Right lobe of liver (tissue), 6 donors: Measurements from ENCODE around the gene CST3. TPM values are rescaled to one million over a fixed set of nuclear protein-coding genes. Genes with fewer than 3 reads are reported as not detected.

ENCODE experiments used
- ATAC-seq, 4 donors: fragments of 200-7000 bp; cut with Tn5 transposase; one replicate each; pipeline ENCODE4 v1.9.1; 2020; ENCODE audit warnings: mild to moderate bottlenecking in 4 of 4, moderate library complexity in 4 of 4
- DNase-seq, 3 donors: peaks; one replicate each; pipeline ENCODE4 v3.0.0-alpha.2; 2020
- H3K27ac ChIP-seq, 3 donors: fragments of 200-600 bp; one replicate each; pipeline ENCODE4 v1.8.0; 2022
- H3K27me3 ChIP-seq, 2 donors: fragments of 200-600 bp; one replicate each; pipeline ENCODE4 v1.8.0; 2022
- H3K36me3 ChIP-seq, 4 donors: fragments of 200-600 bp; sonication (generic) in 1 of 4; one replicate each; pipeline versions ENCODE4 v1.5.1 to v1.8.0; 2017 to 2022; ENCODE audit warnings: control low read depth in 1 of 4
- H3K4me1 ChIP-seq, 4 donors: fragments of 200-600 bp; sonication (generic) in 1 of 4; one replicate each; pipeline versions ENCODE4 v1.5.1 to v1.8.0; 2017 to 2022; ENCODE audit warnings: control low read depth in 1 of 4
- H3K4me3 ChIP-seq, 3 donors: fragments of 200-600 bp; one replicate each; pipeline ENCODE4 v1.8.0; 2022
- H3K9me3 ChIP-seq, 4 donors: fragments of 200-600 bp; sonication (generic) in 1 of 4; one replicate each; pipeline versions ENCODE4 v1.5.1 to v1.8.0; 2017 to 2022; ENCODE audit warnings: control low read depth in 1 of 4
- CTCF ChIP-seq, 4 donors: fragments of 200-600 bp in 3 of 4; fragments of 450-650 bp in 1 of 4; IDR thresholded peaks; one replicate each; pipeline versions ENCODE4 v1.5.1 to v1.8.0; 2016 to 2022; ENCODE audit warnings: antibody characterized with exemption in 4 of 4, mild to moderate bottlenecking in 2 of 4
- POLR2A ChIP-seq: fragments of 450-650 bp; IDR thresholded peaks from one replicate; pipeline ENCODE4 v1.6.1; 2017; ENCODE audit warnings: antibody characterized with exemption, mild to moderate bottlenecking
- WGBS: methylation state at CpG from one replicate; pipeline ENCODE4 v1.1.6; 2018; ENCODE audit warnings: low coverage, low lambda C conversion rate; ENCODE audit not compliant: insufficient coverage; ENCODE audit errors: missing lambda C conversion rate; 5-methylcytosine and 5-hydroxymethylcytosine counted together
- intact Hi-C, 2 donors: fragments of 100-400 bp; cut with DNase I; formaldehyde crosslinking; loops; one replicate each; pipeline versions ENCODE4 v1.11.2 to v1.14.1; 2022
- total RNA-seq, 6 experiments: library from RNA; depleted of rRNA in 2 of 6; stranded (reverse); fragments of >200 nt in 2 of 6; fragmentation: NEBNext Ultra II Directional in 3 of 6; extraction: Animal tissue kit (Norgen Biotek cat#: 25700) in 3 of 6; gene quantifications; one replicate each; pipeline versions ENCODE4 v1.1.0 to v1.2.4, GENCODE V29; 2016 to 2023
- donor health status: DM: no; HTN: yes; CAD: no.
- donor health status: DM: no; HTN: no; CAD: no.
- donor health status: DM: no; HTN: no; CAD: no.
- donor health status: DM: no; HTN: yes; CAD: no.
- donor health status: DM: no; HTN: yes; CAD: no.

The CST3 gene
- total RNA-seq, 6 experiments from 2014 or later = 504 to 1,394 (median 638) TPM

- 72% methylated on average over 4 of the region's 4 CpGs for WGBS
- no peak overlapping the region for H3K27ac ChIP-seq
- TF ChIP-seq POLR2A (no peak), CTCF (IDR thresholded peaks at IDR 0.05) (no peak)
- H3K4me1 ChIP-seq = peaks cover 0 to 18% (median 0%) of the 10 kb centered on the region in 4 donors
- intact Hi-C loops = no loop called here
- H3K27me3 ChIP-seq = no peaks in the 10 kb centered on the region
- ATAC-seq = no peak
- H3K4me3 ChIP-seq = no peak overlapping the region
- no peak for DNase-seq
- no peaks in the 10 kb centered on the region for H3K36me3 ChIP-seq
- no peaks in the 10 kb centered on the region for H3K9me3 ChIP-seq
These were observed 11.6 kb downstream of the CST3 start for GRCh38 chr20:23626040-23626620.

GRCh38 chr20:23625236-23625964 lies 12.4 kb downstream of the CST3 start:
- peaks cover 0 to 20% (median 0%) of the 10 kb centered on the region in 4 donors for H3K4me1 ChIP-seq
- no peak for TF ChIP-seq POLR2A
- TF ChIP-seq CTCF (IDR thresholded peaks at IDR 0.05) = no peak
- no peaks in the 10 kb centered on the region for H3K36me3 ChIP-seq
- no peak overlapping the region for H3K27ac ChIP-seq
- no peak overlapping the region for H3K4me3 ChIP-seq
- no peaks in the 10 kb centered on the region for H3K27me3 ChIP-seq
- ATAC-seq (no peak), DNase-seq (no peak)
- WGBS = 65% methylated on average over 8 of the region's 9 CpGs
- intact Hi-C loops = no loop called here
- H3K9me3 ChIP-seq = no peaks in the 10 kb centered on the region

GRCh38 chr20:23624324-23624691 lies 13.4 kb downstream of the CST3 start:
- intact Hi-C loops = no loop called here
- H3K27ac ChIP-seq = no peak overlapping the region
- 59% methylated on average over 2 of the region's 2 CpGs for WGBS

DNA sequence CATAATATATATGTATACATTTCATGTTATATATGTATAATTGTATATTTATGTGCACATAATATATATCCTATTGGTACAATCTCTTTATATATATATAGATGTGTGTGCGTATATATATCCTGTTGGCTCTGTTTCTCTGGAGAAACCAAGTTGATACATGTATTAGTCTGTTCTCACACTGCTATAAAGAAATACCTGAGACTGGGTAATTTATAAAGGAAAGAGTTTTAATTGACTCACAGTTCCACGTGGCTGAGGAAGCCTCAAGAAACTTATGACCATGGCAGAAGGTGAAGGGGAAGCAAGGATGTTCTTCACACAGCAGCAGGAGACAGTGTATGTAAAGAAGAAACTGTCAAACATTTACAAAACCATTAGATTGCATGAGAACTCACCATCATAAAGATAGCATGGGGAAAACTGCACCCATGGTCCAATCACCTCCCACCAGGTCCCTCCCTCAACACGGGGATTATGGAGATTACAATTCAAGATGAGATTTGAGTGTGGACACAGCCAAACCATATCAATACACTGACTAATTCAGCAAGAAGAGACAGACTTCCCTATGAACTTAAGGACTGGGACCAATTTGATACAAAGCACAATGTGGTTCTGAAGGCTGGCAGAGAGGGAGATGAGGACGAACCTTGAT lies 14.0 kb downstream of the CST3 start:
- DNase-seq (no peak), ATAC-seq (no peak)
- no peak for TF ChIP-seq POLR2A
- no peak for TF ChIP-seq CTCF (IDR thresholded peaks at IDR 0.05)
- Histone ChIP-seq H3K4me3 (no peak overlapping the region), H3K27ac (no peak overlapping the region), H3K4me1 (peaks cover 0 to 12% (median 0%) of the 10 kb centered on the region in 4 donors), H3K27me3 (no peaks in the 10 kb centered on the region), H3K36me3 (no peaks in the 10 kb centered on the region), H3K9me3 (no peaks in the 10 kb centered on the region)
- 55% methylated on average over 4 of the region's 4 CpGs for WGBS
- intact Hi-C loops = no loop called here

More at GRCh38 chr20:23624324-23624691, 13.4 kb downstream of the CST3 start:
- Histone ChIP-seq H3K4me1 (peaks cover 0 to 12% (median 0%) of the 10 kb centered on the region in 4 donors), H3K9me3 (no peaks in the 10 kb centered on the region), H3K36me3 (no peaks in the 10 kb centered on the region), H3K4me3 (no peak overlapping the region), H3K27me3 (no peaks in the 10 kb centered on the region)
- TF ChIP-seq POLR2A = no peak
- DNase-seq (no peak), ATAC-seq (no peak)
